Mucosa of descending colon (tissue), 3 donors: ENCODE results near the gene MMP28. TPM values are rescaled to one million over a fixed set of nuclear protein-coding genes. Genes with fewer than 3 reads are reported as not detected.

ENCODE experiments used
- ATAC-seq: fragments of 200-7000 bp; cut with Tn5 transposase; one replicate; pipeline ENCODE4 v1.9.1; 2020; ENCODE audit warnings: mild to moderate bottlenecking, moderate library complexity
- DNase-seq, 3 donors: peaks; one replicate each; pipeline ENCODE4 v3.0.0-alpha.2; 2020
- H3K36me3 ChIP-seq: fragments of 200-600 bp; one replicate; pipeline ENCODE4 v1.8.0; 2021; ENCODE audit warnings: low read depth, mild to moderate bottlenecking
- H3K4me1 ChIP-seq: fragments of 200-600 bp; one replicate; pipeline ENCODE4 v1.8.0; 2021; ENCODE audit warnings: low read depth, mild to moderate bottlenecking
- H3K4me3 ChIP-seq: fragments of 200-600 bp; one replicate; pipeline ENCODE4 v1.8.0; 2021; ENCODE audit warnings: mild to moderate bottlenecking
- H3K9me3 ChIP-seq: fragments of 200-600 bp; one replicate; pipeline ENCODE4 v1.8.0; 2021; ENCODE audit warnings: mild to moderate bottlenecking
- CTCF ChIP-seq: fragments of 200-600 bp; IDR thresholded peaks from one replicate; pipeline ENCODE4 v1.8.0; 2022; ENCODE audit warnings: antibody characterized with exemption, mild to moderate bottlenecking
- intact Hi-C, 2 donors: fragments of 100-400 bp; cut with DNase I in 1 of 2; cut with micrococcal nuclease in 1 of 2; formaldehyde crosslinking; loops; one replicate each; pipeline versions ENCODE4 v1.11.0 to v1.11.1; 2022; cut with DNase I, micrococcal nuclease
- total RNA-seq, 3 donors: library from RNA; stranded (reverse); fragmentation: NEBNext Ultra II Directional in 2 of 3; extraction: Animal tissue kit (Norgen Biotek cat#: 25700) in 2 of 3; gene quantifications; one replicate each; pipeline versions ENCODE4 v1.2.1 to v1.2.4, GENCODE V29; 2021 to 2023
- donor health status: DM: no; HTN: no; CAD: no; lungs with moderate emphysema.
- donor health status: DM: no; HTN: no; CAD: no.
- donor health status: DM: no; HTN: yes; CAD: no.

The MMP28 gene
- total RNA-seq, 3 donors from 2014 or later: 31.0 to 82.4 (median 43.7) TPM

GRCh38 chr17:35745246-35745645 lies 50.2 kb downstream of the MMP28 start:
- Histone ChIP-seq H3K4me3 (no peak overlapping the region), H3K4me1 (peaks cover 3% of the 10 kb centered on the region), H3K36me3 (no peaks in the 10 kb centered on the region), H3K9me3 (no peaks in the 10 kb centered on the region)
- TF ChIP-seq CTCF: no peak
- intact Hi-C loops: loop anchor here in 1 of 2 donors (5.0 to 10.0 kb wide), 2 partner anchors 140 to 433 kb away; no protein-coding TSS in a partner anchor
- ATAC-seq (no peak), DNase-seq (no peak)

- Histone ChIP-seq H3K4me3 (no peak overlapping the region), H3K9me3 (no peaks in the 10 kb centered on the region), H3K4me1 (peaks cover 3% of the 10 kb centered on the region), H3K36me3 (no peaks in the 10 kb centered on the region)
- no peak for TF ChIP-seq CTCF
- ATAC-seq: no peak
- no peak for DNase-seq
- intact Hi-C loops: loop anchor here in 1 of 2 donors (5.0 to 10.0 kb wide), 2 partner anchors 140 to 433 kb away; no protein-coding TSS in a partner anchor
Measured at GRCh38 chr17:35744830-35745229, 50.6 kb downstream of the MMP28 start.

GRCh38 chr17:35743626-35744328 lies 51.7 kb downstream of the MMP28 start:
- no peaks in the 10 kb centered on the region for H3K36me3 ChIP-seq
- DNase-seq (peak in 1 of 3 donors; percentile 24), ATAC-seq (no peak)
- H3K4me1 ChIP-seq: peaks cover 3% of the 10 kb centered on the region
- H3K4me3 ChIP-seq: no peak overlapping the region
- TF ChIP-seq CTCF: no peak
- intact Hi-C loops: loop anchor here in 1 of 2 donors (10.0 kb wide), 1 partner anchor 139 kb away; no protein-coding TSS in a partner anchor
- H3K9me3 ChIP-seq: no peaks in the 10 kb centered on the region

- intact Hi-C loops: loop anchor here in 1 of 2 donors (10.0 kb wide), 1 partner anchor 138 kb away; no protein-coding TSS in a partner anchor
- ATAC-seq (no peak), DNase-seq (no peak)
- no peaks in the 10 kb centered on the region for H3K36me3 ChIP-seq
- TF ChIP-seq CTCF: no peak
- H3K9me3 ChIP-seq: no peaks in the 10 kb centered on the region
- no peak overlapping the region for H3K4me3 ChIP-seq
- peaks cover 3% of the 10 kb centered on the region for H3K4me1 ChIP-seq
Measured at GRCh38 chr17:35742896-35743477, 52.5 kb downstream of the MMP28 start.

GRCh38 chr17:35742496-35742895 lies 52.9 kb downstream of the MMP28 start:
- Histone ChIP-seq H3K4me3 (no peak overlapping the region), H3K36me3 (no peaks in the 10 kb centered on the region), H3K4me1 (peaks cover 3% of the 10 kb centered on the region), H3K9me3 (no peaks in the 10 kb centered on the region)
- intact Hi-C loops: loop anchor here in 1 of 2 donors (10.0 kb wide), 1 partner anchor 138 kb away; no protein-coding TSS in a partner anchor
- no peak for ATAC-seq
- TF ChIP-seq CTCF: no peak
- DNase-seq: no peak
